GM21619 (cell line): ENCODE measurements around the gene IHH.

Experiments
- ATAC-seq: cut with Tn5 transposase; IDR thresholded peaks from one replicate; pipeline ENCODE4 v1.9.1; 2021; ENCODE audit not compliant: unreplicated experiment

Gene IHH

GRCh38 chr2:219060821-219061791, at the start of gene IHH:
Gene IHH, minus strand, starts transcription at chr2:219060921. Its CDS starts 454 bp downstream, at chr2:219060467.
- no peak for ATAC-seq

- no peak for ATAC-seq
Observed at GRCh38 chr2:219109471-219109870, 48.8 kb upstream of the IHH start.

- no peak for ATAC-seq
Observed at GRCh38 chr2:219107758-219108157, 47.0 kb upstream of the IHH start.

GRCh38 chr2:219106251-219106650, 45.5 kb upstream of the IHH start:
- ATAC-seq, result no peak

GRCh38 chr2:219104107-219105035, 43.6 kb upstream of the IHH start:
- ATAC-seq, result peak; percentile 56

GRCh38 chr2:219099329-219099728, 38.6 kb upstream of the IHH start:
- no peak for ATAC-seq

GRCh38 chr2:219095406-219095935, 34.8 kb upstream of the IHH start:
- no peak for ATAC-seq

GRCh38 chr2:219094171-219094570, 33.5 kb upstream of the IHH start:
- no peak for ATAC-seq

- no peak for ATAC-seq
Observed at GRCh38 chr2:219090436-219091299, 29.9 kb upstream of the IHH start.

- no peak for ATAC-seq
Observed at GRCh38 chr2:219089330-219089729, 28.6 kb upstream of the IHH start.

GRCh38 chr2:219087848-219088247, 27.1 kb upstream of the IHH start:
- no peak for ATAC-seq

GRCh38 chr2:219087361-219087760, 26.6 kb upstream of the IHH start:
- ATAC-seq, result no peak

GRCh38 chr2:219086196-219086595, 25.5 kb upstream of the IHH start:
- ATAC-seq, result no peak

- no peak for ATAC-seq
Observed at GRCh38 chr2:219084791-219085190, 24.1 kb upstream of the IHH start.

- no peak for ATAC-seq
Observed at GRCh38 chr2:219082332-219082958, 21.7 kb upstream of the IHH start.

- ATAC-seq, result peak; percentile 48
Observed at GRCh38 chr2:219081701-219082331, 21.1 kb upstream of the IHH start.

GRCh38 chr2:219081096-219081495, 20.4 kb upstream of the IHH start:
- ATAC-seq, result no peak

GRCh38 chr2:219079417-219079816, 18.7 kb upstream of the IHH start:
- no peak for ATAC-seq

- ATAC-seq, result no peak
Observed at GRCh38 chr2:219078951-219079350, 18.2 kb upstream of the IHH start.
